TTC549 (cell line): Measurements from ENCODE around the gene ZKSCAN7.
"Not testable (repeated sequence)": the region's sequence is repeated elsewhere in the genome, so short reads cannot be mapped to it uniquely, and the experiment has no call there.

ENCODE experiments used
- FAIRE-seq: peaks from 2 replicates; lab custom pipeline; 2012; peaks lifted over from hg19 to GRCh38; lab: Jason Lieb, UNC

The ZKSCAN7 gene

DNA sequence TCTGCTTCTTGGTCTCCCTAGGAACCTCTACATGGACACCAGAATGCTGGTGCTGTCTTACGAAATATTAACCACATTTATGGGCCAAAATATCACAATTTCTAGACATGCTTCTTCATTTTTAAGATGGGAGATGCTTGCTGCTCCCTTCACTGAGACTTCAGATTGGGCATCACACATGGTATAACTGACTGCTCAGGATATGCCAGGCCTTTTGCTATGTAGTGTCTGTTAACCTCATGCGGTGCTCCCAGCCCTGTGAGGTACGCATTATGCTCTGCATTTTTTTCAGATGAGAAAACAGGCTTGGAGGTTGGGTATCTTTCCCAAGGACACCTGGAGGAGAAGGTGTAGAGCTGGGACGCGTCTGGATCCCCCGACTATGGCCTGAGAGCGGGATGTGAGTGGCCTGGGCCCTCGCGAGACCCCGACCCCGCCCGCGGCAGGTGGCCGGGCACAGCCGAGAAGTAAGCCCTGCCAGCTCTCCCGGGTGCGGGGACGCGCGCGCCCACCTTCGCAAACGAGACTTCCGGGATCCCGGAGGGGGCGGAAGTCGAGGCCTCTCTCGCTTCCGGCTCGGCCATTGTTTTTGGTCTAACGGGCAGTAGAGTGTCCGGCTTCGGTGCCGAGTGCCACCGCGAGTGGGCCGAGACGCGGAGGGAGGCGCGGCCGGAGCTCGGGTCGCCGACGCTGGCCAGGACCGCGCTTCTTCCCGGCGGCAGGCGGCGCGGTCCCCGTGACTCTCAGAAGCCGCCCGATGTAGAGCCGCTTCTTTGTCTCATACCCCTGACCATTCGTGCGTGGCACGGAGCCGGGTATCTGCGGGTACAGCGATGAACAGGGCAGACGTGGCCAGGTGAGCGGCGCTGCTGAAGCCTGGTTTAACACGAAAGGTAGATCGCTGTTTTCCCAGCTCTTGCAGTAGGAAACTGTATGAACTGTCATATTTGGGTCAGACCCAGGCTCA is at the start of gene ZKSCAN7:
Gene ZKSCAN7 (plus strand): TSS at position 568 of the 967 bp plus-strand sequence. CDS start 1,855 bp downstream, outside the sequence.
- FAIRE-seq: no peak

DNA sequence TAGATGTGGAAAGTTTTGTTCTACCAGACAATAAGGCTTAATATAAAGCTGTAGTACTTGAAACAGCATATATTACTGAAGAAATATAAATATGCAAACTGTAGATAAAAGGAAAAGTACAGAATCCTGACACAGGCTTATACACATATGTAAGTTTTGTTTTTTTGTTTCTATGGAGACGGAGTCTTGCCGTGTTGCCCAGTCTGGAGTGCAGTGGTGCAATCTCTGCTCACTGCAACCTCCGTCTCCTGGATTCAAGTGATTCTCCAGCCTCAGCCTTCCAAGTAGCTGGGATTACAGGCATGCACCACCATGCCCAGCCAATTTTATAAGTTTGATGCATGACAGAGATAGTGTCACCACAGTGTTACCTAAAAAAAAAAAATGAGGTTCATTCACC is 48.4 kb upstream of the ZKSCAN7 start:
- no peak for FAIRE-seq

DNA sequence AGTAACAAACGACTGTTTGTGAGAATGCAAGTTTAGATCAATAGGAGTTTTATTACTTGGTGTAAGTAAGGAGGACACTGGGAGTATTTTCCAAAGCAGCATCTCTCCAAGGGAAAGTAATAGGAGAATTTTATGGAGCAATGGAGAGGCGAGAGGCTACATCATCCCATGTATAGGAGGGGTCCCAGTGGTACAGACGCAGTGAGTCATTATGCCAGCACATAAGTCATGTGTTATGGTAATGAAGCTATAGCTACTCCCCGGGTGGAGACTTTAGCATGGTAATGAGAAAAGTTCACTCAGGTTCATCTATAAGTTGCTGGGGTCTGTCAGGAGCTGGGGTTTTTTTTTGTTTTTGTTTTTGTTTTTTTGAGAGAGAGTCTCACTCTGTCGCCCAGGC is 48.0 kb upstream of the ZKSCAN7 start:
- FAIRE-seq: no peak

DNA sequence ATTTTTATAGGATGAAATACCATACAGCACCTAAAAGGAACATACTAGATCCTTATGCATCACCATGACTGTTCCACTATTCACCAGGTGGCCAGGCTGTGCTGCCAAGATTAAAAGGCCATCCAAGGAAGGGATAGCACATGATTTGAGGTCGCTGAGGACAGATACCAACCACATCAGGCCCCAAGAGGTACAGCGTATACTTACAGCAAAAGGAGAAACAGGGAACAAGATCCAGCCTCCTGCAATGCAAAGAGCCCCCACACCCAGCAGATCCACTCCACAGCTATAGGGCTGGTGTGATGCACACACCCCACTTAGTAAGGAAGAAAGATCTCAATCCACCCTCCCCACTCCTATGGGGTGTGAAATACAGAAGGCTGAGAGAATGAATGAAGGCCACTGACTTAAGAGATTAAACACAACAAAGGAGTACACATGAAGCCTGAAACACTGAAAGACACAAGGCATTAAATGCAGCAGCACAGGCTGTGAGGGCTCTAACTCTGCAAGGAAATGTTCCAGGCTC is 45.5 kb upstream of the ZKSCAN7 start:
- no peak for FAIRE-seq

DNA sequence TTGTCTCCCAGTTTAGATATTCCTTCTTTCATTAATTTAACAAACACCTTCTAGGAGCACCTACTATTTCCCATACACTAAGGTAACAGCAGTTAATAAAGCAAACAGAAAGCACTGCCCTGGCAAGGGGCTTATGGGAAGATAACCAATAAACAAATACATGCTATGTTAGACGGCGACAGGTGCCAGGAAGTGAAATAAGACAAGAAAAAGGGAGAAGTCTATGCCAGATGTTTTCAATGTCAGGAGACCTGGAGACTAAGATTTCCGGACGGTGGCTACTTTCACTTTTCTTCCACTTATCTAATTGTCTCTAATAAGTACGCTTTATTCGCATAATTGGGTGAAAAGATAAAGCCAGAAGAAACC is 45.0 kb upstream of the ZKSCAN7 start:
- no peak for FAIRE-seq

DNA sequence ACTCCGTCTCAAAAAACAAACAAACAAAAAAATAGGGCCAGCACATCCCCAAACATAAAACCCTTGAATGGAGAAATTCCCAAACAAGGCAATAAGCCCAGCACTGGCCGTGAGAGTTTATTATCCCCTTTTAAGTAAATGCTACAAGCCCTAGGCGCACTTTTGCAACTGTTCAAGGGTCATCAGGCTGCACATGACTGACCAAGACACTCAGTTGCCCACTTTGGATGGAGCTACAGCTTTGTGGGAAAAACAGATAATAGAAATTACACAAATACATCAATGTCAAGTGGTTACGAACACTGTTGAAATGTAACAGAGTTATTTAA is 43.8 kb upstream of the ZKSCAN7 start:
- no peak for FAIRE-seq

DNA sequence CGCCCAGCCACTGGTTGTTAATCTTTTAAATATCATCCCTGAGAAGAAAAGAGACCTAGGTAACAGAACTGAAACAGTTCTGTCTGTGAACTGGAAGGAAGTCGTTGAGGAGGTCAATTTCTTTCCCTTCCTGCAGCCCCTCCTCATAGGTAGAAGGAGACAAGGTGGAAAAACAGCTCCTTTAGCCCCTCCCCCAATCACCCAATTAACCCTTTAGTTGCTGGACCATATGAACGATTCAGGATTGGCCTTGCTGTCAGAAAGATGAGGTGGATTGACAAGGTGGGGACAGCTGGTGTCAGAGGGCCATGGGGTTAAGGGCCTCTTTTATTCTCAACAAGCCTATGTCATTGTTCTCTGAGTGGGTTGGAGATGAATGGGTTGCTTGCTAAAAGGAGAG is 41.5 kb upstream of the ZKSCAN7 start:
- no peak for FAIRE-seq

DNA sequence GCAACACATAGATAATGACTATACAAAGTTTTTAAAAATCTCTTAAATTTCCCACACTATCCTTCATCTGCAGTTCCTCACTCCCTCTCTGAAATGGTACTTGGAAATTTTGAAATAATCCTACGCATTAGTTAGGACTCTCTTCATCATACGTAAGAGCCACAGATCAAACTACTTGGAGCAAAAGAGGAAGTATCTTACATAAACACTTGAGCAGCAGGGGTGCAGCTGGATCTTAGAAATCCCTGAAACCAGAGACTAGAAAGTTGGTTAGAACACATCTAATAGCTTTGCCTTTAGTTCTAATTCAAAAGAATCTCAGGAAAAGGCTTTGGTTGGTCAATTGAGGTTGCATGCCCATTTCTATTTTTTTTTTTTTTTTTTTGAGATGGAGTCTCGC is 38.8 kb upstream of the ZKSCAN7 start:
- FAIRE-seq: no peak

DNA sequence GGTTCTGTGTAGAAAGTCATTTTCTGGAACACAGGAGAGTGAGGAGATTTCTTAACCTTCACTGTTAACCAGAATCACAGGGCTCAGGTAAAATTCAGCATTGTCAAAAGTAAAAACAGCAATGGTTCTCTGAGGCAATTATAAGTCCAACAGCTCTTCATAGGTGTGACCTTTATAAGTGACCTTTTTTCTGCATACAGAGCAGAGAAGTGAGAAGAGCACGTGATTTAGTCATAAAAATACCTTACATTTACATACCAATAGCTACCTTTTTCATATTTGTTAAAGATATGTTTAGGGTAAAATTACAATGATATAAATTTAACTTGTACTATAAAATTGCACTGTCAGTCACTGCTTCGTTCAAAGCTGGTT is 36.2 kb upstream of the ZKSCAN7 start:
- FAIRE-seq: no peak

DNA sequence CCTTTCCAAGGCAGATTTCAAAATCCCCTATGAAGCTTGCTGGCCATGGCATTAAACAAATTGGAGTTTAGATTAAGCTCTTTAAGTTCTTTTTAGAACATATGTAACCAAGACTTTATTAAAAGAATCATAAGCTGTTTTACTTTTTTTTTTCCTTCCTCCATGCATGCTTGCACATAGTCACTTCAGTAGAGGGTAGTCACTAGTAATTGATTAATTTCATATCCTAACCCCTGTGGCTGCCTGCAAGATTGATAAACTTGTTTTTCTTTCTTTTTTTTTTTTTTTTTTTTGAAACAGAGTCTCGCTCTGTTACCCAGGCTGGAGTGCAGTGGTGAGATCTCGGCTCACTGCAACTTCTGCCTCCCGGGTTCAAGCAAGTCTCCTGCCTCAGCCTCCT is 33.3 kb upstream of the ZKSCAN7 start:
- no peak for FAIRE-seq

DNA sequence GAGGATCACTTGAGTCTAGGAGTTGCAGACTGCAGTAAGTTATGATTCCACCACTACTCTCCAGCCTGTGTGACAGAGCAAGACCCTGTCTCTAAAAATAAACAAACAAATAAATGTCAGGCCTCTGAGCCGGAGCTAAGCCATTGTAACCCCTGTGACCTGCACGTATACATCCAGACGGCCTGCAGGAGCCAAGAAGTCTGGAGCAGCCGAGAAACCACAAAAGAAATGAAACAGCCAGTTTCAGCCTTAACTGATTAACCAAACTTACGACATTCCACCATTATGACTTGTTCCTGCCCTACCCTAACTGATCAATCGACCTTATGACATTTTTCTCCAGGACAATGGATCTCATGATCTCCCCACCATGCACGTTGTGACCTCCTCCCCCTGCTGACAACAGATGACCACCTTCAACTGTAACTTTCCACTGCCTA is 32.5 kb upstream of the ZKSCAN7 start:
- FAIRE-seq: no peak

DNA sequence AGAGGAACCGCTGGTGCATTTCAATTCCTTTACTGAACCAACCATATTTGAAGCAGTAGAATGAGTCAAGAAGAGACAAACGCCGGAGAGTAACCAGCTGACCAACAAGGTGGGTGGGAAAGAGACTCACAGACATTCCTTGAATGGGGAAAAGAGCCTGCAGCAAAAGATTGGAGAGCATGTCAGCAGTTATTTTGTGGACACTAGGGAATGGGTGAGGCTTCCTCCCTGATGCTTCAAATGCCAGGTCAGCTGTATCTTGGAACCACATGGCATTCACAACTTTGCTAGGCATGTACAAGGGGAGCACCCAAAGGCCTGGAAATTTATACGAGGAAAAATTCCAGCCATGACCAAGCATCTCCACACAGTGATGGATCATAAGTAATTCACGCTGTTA is 29.9 kb upstream of the ZKSCAN7 start:
- no peak for FAIRE-seq

DNA sequence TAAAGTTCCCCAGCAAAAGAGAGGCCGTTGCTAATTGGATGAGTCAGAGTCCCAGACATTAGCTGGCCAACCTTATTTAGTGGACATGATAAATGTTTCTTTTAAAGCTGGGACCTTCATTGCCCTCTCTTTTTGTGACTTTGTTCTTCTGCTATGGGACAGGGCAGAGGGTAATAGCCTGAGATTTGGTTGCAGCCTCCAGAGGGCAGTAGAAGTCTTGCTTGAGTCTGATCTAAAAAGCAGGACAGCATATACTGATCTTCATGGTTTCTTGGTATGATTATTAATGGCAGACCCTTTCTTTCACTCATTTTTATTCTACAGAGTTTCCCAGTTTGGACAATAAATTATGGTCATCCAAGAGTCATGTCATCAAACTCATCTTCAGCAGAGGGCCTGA is 25.1 kb upstream of the ZKSCAN7 start:
- no peak for FAIRE-seq

DNA sequence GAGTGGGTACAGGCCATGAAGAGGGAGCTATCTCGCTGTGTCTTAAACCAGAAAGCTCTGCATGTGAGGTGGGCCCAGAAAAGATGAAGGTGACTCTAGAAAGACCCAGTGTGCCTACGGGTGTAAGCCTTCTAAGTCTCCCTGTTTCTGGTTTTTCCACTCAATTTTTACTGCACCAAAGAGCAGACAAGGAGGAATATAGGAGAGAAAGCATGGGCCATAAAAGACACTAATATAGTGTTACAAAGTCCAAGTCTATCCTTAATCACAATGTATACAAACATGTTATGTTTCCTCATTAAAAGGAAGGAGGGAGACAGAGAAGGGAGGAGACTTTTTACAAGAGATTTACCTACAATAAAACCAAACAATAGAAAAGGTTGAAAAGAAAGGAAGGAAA is 24.1 kb upstream of the ZKSCAN7 start:
- FAIRE-seq: no peak

DNA sequence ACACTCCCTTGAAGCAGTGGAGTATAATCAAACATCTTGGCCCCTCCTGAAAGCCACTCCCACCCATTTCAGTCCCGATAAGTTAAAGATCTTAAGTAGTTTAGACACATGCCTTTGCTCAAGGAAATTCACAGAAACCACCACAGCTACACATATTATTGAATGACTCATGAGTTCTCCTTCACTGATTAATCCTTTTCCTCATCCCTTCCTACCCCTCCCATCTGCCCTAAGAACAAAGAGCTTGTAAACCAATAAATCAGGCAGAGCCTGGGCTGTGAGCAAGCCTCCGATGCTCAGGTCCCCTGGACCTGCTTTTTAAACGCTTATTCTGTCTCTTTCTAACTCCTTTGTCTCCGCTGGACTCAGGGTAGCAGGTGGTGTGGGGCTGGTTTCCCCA is 20.3 kb upstream of the ZKSCAN7 start:
- not testable (repeated sequence) for FAIRE-seq

DNA sequence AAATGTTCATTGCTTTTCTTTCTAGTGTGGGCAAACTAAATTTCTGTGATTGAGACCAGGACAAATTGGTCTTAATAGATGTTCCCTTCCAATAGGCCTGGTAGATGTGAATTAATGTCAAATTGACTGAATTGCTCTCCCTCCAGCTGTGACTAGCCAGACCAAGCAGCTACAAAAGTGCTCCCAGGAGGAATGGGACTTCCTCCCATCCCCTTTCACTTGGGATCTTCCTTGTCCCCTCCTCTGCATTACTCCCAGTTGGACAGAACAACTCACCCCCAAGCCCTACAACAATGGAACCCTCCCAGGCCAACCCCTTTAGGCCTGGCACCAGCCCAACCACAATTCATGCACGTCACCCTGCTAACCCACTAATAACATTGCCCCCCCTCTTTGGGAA is 19.6 kb upstream of the ZKSCAN7 start:
- no peak for FAIRE-seq

DNA sequence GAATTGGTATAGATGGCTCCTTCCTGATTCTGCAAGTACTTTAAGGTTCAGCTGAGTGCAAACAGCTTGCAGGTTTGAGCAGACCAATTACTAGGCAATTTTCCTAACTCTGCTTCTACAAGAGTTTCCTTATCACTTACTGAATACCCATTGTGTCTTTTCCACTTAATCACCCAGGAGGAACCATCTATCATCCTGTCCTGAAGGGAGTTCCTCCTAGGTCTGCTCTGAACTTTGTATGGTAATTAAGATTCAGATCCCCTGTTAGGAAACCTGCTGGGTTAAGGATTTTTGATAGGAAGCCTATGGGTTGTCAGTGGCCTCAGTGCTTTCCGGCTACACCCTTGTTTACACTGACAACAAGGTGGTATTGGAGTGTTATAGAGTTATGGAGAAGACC is 10.2 kb upstream of the ZKSCAN7 start:
- not testable (repeated sequence) for FAIRE-seq

DNA sequence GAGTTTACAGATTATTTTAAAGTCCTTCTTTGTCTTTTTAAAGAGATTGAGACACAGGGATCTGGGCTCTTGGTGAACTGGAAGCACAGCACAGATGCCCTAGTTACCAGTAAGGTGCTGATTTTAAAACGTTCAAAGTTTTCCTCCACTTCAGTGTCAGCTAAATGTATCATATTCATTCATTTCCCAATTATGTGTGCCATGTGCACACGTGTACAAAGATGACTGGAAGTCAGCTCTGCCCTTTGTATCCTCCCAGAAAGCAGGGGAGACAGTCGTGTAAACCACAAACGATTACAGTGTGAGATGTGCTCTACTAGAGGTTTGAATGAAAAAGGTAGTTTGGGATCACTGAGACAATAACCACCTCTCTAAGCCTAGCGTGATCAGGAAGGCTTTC is 730 bp downstream of the ZKSCAN7 start:
- no peak for FAIRE-seq

DNA sequence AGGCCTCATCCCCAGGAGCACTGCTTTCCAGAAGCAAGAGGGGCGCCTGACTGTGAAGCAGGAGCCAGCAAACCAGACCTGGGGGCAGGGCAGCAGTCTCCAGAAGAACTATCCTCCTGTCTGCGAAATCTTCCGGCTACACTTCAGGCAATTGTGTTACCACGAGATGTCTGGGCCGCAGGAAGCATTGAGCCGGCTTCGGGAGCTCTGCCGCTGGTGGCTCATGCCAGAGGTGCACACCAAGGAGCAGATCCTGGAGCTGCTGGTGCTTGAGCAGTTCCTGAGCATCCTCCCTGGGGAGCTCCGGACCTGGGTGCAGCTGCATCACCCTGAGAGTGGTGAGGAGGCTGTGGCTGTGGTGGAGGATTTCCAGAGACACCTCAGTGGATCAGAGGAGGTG is 2.1 kb downstream of the ZKSCAN7 start:
- FAIRE-seq: no peak

DNA sequence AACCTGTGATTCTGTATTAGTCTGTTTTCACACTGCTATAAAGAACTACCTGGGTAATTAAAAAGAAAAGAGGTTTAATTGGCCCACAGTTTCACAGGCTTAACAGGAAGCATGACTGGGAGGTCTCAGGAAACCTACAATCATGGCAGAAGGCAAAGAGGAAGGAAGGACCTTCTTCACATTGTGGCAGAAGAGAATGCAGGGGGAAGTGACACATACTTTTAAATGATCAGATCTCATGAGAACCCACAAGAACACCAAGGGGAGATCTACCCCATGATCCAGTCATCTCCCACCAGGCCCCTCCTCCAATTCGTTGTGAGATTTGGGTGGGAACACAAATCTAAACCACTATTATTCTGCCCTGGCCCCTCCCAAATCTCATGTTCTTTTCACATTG is 6.1 kb downstream of the ZKSCAN7 start:
- FAIRE-seq: no peak

DNA sequence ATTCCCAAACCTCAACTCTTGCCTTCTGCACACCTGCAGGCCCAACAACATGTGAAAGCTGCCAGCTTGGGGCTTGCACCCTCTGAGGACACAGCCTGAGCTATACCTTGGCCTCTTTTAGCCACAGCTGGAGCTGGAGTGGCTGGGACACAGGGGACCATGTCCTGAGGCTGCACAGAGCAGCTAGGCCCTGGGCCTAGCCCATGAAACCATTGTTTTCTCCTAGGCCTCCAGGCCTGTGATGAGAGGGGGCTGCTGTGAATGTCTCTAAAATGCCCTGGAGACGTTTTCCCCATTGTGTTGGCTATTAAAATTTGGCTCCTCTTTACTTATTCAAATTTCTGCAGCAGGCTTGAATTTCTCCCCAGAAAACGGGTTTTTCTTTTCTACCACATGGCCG is 7.2 kb downstream of the ZKSCAN7 start:
- no peak for FAIRE-seq

DNA sequence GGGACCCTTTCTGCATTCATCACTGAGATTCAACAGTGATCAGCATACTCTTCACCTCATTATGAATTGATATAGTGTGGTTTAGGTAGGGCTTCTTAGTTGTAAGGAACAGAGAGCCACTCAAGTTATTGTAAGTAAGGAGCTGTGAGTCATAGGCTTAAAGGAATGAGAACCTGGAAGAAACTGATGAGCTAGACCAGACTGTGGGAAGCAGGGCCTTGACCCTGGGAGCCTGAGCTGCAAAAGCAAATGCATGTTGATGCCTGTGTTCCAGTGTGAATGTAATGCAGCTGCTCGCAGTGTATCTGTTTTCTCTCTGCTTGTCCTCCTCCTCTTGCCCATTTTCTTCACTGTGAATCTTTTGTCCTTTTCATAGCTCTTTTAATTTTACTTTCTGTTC is 13.6 kb downstream of the ZKSCAN7 start:
- no peak for FAIRE-seq

DNA sequence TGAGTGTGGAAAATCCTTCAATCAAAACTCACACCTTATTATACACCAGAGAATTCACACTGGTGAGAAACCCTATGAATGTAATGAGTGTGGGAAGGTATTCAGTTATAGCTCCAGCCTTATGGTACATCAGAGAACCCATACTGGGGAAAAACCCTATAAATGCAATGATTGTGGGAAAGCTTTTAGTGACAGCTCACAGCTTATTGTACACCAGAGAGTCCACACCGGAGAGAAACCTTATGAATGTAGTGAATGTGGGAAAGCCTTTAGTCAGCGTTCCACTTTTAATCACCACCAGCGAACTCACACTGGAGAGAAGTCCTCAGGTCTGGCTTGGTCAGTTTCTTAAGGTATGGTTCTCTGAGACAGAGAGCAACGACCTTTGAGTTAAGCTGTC is 16.0 kb downstream of the ZKSCAN7 start:
- FAIRE-seq: no peak

DNA sequence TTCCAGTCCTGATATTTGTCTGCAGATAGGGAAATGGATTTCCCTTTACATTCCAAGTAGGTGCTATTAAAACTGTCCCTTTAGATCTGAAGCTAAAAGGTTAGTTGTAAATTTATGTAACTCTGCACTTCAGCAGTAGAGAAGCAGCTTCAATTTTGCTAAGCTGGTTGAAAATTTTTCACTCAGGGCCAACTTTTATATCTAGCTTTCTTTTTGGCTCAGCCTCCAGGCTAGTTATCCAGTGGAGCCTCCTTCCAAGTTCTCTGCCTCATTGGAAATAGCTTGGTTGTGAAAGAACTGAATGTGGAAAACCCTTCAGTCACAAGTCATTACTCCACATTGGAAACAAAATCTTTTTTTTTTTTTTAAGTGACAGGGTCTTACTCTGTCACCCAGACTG is 21.6 kb downstream of the ZKSCAN7 start:
- FAIRE-seq: no peak
